Esophagus muscularis mucosa (tissue), 4 donors: Measurements from ENCODE around the gene MTAP. TPM values are rescaled to one million over a fixed set of nuclear protein-coding genes. Genes with fewer than 3 reads are reported as not detected.

ENCODE experiments used
- DNase-seq: peaks from one replicate; pipeline ENCODE4 v3.0.0-alpha.2; 2017; ENCODE audit errors: extremely low spot score
- H3K27ac ChIP-seq, 4 donors: fragments of 200-600 bp; sonication (generic); replicated peaks in 1 of 4; 1 replicate in 3 of 4; 2 replicates in 1 of 4; pipeline ENCODE4 v1.5.1; 2016 to 2019; ENCODE audit warnings: mild to moderate bottlenecking in 1 of 4
- H3K27me3 ChIP-seq, 4 donors: fragments of 200-600 bp; sonication (generic); one replicate each; pipeline versions ENCODE4 v1.5.1 to v1.6.0; 2016 to 2019
- H3K36me3 ChIP-seq, 4 donors: fragments of 200-600 bp; sonication (generic); one replicate each; pipeline ENCODE4 v1.5.1; 2016 to 2019
- H3K4me1 ChIP-seq, 4 donors: fragments of 200-600 bp; sonication (generic); one replicate each; pipeline ENCODE4 v1.5.1; 2016 to 2019
- H3K4me3 ChIP-seq, 4 donors: fragments of 200-600 bp; sonication (generic); 1 replicate in 2 of 4; 2 replicates in 2 of 4; pipeline ENCODE4 v1.5.1; 2016 to 2019; ENCODE audit warnings: mild to moderate bottlenecking in 4 of 4, moderate library complexity in 1 of 4
- H3K9me3 ChIP-seq, 4 donors: fragments of 200-600 bp; sonication (generic); 1 replicate in 3 of 4; 2 replicates in 1 of 4; pipeline ENCODE4 v1.5.1; 2016 to 2019
- CTCF ChIP-seq, 3 experiments: fragments of 200-600 bp in 2 of 3; fragments of 450-650 bp in 1 of 3; sonication (generic) in 2 of 3; IDR thresholded peaks; one replicate each; pipeline ENCODE4 v1.5.1; 2017 to 2019; ENCODE audit warnings: antibody characterized with exemption in 3 of 3, mild to moderate bottlenecking in 2 of 3, moderate library complexity in 1 of 3
- EP300 ChIP-seq: sonication (generic); formaldehyde crosslinking; IDR thresholded peaks from one replicate; pipeline ENCODE4 v1.6.1; 2017; ENCODE audit warnings: antibody characterized with exemption
- POLR2A ChIP-seq: fragments of 450-650 bp; IDR thresholded peaks from one replicate; pipeline ENCODE4 v1.6.1; 2017; ENCODE audit warnings: antibody characterized with exemption, moderate library complexity, mild to moderate bottlenecking, low read depth
- POLR2AphosphoS5 ChIP-seq, 2 donors: sonication (generic); formaldehyde crosslinking; IDR thresholded peaks; one replicate each; pipeline ENCODE4 v1.6.1; 2017; ENCODE audit warnings: antibody characterized with exemption in 2 of 2
- WGBS: methylation state at CpG from one replicate; pipeline ENCODE4 v1.1.5; 2018; 5-methylcytosine and 5-hydroxymethylcytosine counted together
- intact Hi-C: fragments of 100-400 bp; cut with DNase I; formaldehyde crosslinking; loops from one replicate; pipeline ENCODE4 v1.15.1; 2023
- total RNA-seq, 4 donors: library from RNA; depleted of rRNA; stranded (reverse); fragments of >200 nt; gene quantifications; one replicate each; pipeline versions ENCODE4 v1.1.0 to v1.2.1, GENCODE V29; 2016

Gene MTAP
- total RNA-seq, 4 donors from 2014 or later, result 18.1 to 26.0 (median 22.1) TPM

- DNase-seq, result no peak
- intact Hi-C loops, result no loop called here
- Histone ChIP-seq H3K27ac (no peak overlapping the region), H3K4me1 (no peaks in the 10 kb centered on the region), H3K9me3 (no peaks in the 10 kb centered on the region), H3K4me3 (no peak overlapping the region), H3K27me3 (no peaks in the 10 kb centered on the region), H3K36me3 (peaks cover 0 to 20% (median 8%) of the 10 kb centered on the region in 4 donors)
- 78% methylated on average over 1 of the region's 1 CpG for WGBS
- TF ChIP-seq POLR2A, result no peak
- no peak for TF ChIP-seq CTCF (IDR thresholded peaks at IDR 0.05)
- no peak for TF ChIP-seq POLR2AphosphoS5 (IDR thresholded peaks at IDR 0.05)
- TF ChIP-seq EP300, result no peak
These were observed 129.0 kb downstream of the MTAP start for GRCh38 chr9:21931428-21931827.

GRCh38 chr9:21933281-21933680 lies 130.8 kb downstream of the MTAP start:
- no peaks in the 10 kb centered on the region for H3K27me3 ChIP-seq
- H3K36me3 ChIP-seq, result peaks cover 0 to 20% (median 8%) of the 10 kb centered on the region in 4 donors
- TF ChIP-seq EP300 (no peak), CTCF (IDR thresholded peaks at IDR 0.05) (no peak), POLR2A (no peak), POLR2AphosphoS5 (IDR thresholded peaks at IDR 0.05) (no peak)
- no peak for DNase-seq
- H3K27ac ChIP-seq, result no peak overlapping the region
- no peaks in the 10 kb centered on the region for H3K9me3 ChIP-seq
- H3K4me3 ChIP-seq, result no peak overlapping the region
- no peaks in the 10 kb centered on the region for H3K4me1 ChIP-seq
- intact Hi-C loops, result no loop called here

DNA sequence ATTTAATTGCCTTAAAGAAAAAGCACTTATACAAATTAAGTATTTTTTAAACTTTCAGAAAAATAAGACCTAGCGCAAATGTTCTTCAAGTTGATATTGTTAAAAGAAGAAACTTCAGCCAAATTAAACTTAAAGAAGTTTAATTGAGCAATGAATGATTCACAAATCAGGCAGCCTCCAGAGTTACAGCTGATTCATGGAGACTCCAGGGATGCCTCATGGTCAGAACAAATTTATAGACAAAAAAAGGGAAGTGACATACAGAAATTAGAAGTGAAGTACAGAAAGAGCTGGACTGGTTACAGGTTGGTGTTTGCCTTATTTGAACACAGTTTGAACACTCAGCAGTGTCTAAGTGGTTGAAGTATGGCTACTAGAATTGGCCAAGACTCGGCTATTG lies 131.4 kb downstream of the MTAP start:
- TF ChIP-seq EP300 (no peak), CTCF (IDR thresholded peaks at IDR 0.05) (no peak), POLR2AphosphoS5 (IDR thresholded peaks at IDR 0.05) (no peak), POLR2A (no peak)
- Histone ChIP-seq H3K36me3 (peaks cover 0 to 20% (median 8%) of the 10 kb centered on the region in 4 donors), H3K27me3 (no peaks in the 10 kb centered on the region), H3K9me3 (no peaks in the 10 kb centered on the region), H3K4me3 (no peak overlapping the region), H3K4me1 (no peaks in the 10 kb centered on the region), H3K27ac (no peak overlapping the region)
- 95% methylated on average over 2 of the region's 2 CpGs for WGBS
- intact Hi-C loops, result no loop called here
- DNase-seq, result no peak

- TF ChIP-seq POLR2AphosphoS5 (IDR thresholded peaks at IDR 0.05) (no peak), POLR2A (no peak), CTCF (IDR thresholded peaks at IDR 0.05) (no peak), EP300 (no peak)
- Histone ChIP-seq H3K4me3 (no peak overlapping the region), H3K27me3 (no peaks in the 10 kb centered on the region), H3K4me1 (no peaks in the 10 kb centered on the region), H3K9me3 (no peaks in the 10 kb centered on the region), H3K27ac (no peak overlapping the region), H3K36me3 (peaks cover 0 to 18% (median 8%) of the 10 kb centered on the region in 4 donors)
- WGBS, result 85% methylated on average over 1 of the region's 1 CpG
- intact Hi-C loops, result no loop called here
- no peak for DNase-seq
These were observed 133.2 kb downstream of the MTAP start for GRCh38 chr9:21935631-21936030.

- TF ChIP-seq POLR2AphosphoS5 (IDR thresholded peaks at IDR 0.05) (no peak), EP300 (no peak)
- no peak for DNase-seq
- intact Hi-C loops, result no loop called here
- no peaks in the 10 kb centered on the region for H3K4me1 ChIP-seq
- no peaks in the 10 kb centered on the region for H3K9me3 ChIP-seq
- H3K4me3 ChIP-seq, result no peak overlapping the region
- H3K27ac ChIP-seq, result no peak overlapping the region
- H3K27me3 ChIP-seq, result no peaks in the 10 kb centered on the region
- H3K36me3 ChIP-seq, result peaks cover 0 to 12% (median 4%) of the 10 kb centered on the region in 4 donors
- WGBS, result 90% methylated on average over 1 of the region's 1 CpG
These were observed 133.7 kb downstream of the MTAP start for GRCh38 chr9:21936161-21936560.
